IPS-18a (cell line): ENCODE results near the gene CHAF1A.

ENCODE experiments used
- H3K27ac ChIP-seq: one replicate; pipeline ENCODE4 v1.5.1; 2013; ENCODE audit warnings: low read length
- H3K27me3 ChIP-seq: one replicate; pipeline ENCODE4 v1.6.1; 2013; ENCODE audit warnings: mild to moderate bottlenecking, low read length; ENCODE audit not compliant: control insufficient read depth, insufficient read depth
- H3K36me3 ChIP-seq: one replicate; pipeline ENCODE4 v1.6.1; 2013; ENCODE audit warnings: low read depth, low read length; ENCODE audit not compliant: control insufficient read depth
- H3K4me1 ChIP-seq: one replicate; pipeline ENCODE4 v1.6.1; 2013; ENCODE audit warnings: low read depth, low read length; ENCODE audit not compliant: control insufficient read depth
- H3K4me3 ChIP-seq: one replicate; pipeline ENCODE4 v1.5.1; 2013; ENCODE audit warnings: low read length
- H3K9ac ChIP-seq: one replicate; pipeline ENCODE4 v1.6.1; 2013; ENCODE audit warnings: mild to moderate bottlenecking, low read length, moderate library complexity
- H3K9me3 ChIP-seq: one replicate; pipeline ENCODE4 v1.6.1; 2013; ENCODE audit warnings: low read depth, low read length; ENCODE audit not compliant: control insufficient read depth

The CHAF1A gene

DNA sequence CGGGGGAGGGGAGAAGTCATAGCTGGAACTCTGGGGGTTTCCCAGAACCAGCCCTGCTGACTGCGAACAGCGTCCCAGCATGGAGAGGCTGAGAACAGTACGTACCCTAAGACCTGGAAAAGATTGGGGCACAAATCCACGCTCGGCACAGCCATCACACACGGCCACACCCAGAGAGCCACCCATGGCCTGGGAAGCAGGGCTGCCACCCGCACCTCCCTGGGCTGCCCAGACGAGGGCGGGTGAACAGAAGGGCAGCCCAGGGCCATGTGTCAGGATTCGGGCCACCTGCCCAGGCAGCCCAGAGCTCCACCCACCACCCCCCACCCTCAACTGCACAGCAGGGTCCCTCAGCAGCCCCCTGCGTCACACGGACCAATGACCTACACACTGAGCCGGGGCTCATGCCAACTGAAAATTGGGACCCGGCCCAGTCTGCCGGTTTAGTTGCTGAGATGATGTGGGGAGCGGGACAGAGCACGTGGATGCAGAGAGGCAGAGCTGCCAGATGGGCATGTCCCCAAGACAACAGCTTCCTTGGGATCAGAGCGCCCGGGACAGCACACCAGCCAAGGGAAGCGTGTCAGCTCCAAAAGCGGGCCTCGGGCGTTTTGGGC, 46.7 kb downstream of the CHAF1A start:
- peaks cover 26% of the 10 kb centered on the region for H3K36me3 ChIP-seq

DNA sequence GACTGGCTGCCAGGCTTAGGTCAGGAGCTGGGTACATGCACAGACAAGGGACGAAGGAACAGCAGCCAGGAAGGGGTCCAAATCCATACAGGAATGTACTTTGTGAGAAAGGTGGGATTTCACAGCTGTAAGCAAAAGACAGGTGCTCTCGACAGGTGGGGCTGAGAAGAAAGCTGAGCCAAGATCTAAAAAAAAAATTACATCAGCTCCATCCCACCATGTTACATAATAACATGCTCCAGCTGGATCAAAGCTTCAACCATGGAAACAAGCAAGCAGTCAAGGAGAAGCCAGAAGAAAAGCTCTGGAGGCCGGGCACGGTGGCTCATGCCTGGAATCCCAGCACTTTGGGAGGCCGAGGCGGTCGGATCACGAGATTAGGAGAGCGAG, 47.2 kb downstream of the CHAF1A start:
- no peaks in the 10 kb centered on the region for H3K9me3 ChIP-seq
- no peak overlapping the region for H3K27ac ChIP-seq
- H3K4me1 ChIP-seq: no peaks in the 10 kb centered on the region
- H3K9ac ChIP-seq: no peak overlapping the region
- H3K4me3 ChIP-seq: no peak overlapping the region
- H3K27me3 ChIP-seq: no peaks in the 10 kb centered on the region
- H3K36me3 ChIP-seq: peaks cover 21% of the 10 kb centered on the region

More for the DNA sequence above, 46.7 kb downstream of the CHAF1A start:
- H3K9ac ChIP-seq: no peak overlapping the region
- H3K27ac ChIP-seq: no peak overlapping the region
- H3K4me3 ChIP-seq: no peak overlapping the region
- H3K27me3 ChIP-seq: no peaks in the 10 kb centered on the region
- H3K4me1 ChIP-seq: no peaks in the 10 kb centered on the region
- H3K9me3 ChIP-seq: no peaks in the 10 kb centered on the region

DNA sequence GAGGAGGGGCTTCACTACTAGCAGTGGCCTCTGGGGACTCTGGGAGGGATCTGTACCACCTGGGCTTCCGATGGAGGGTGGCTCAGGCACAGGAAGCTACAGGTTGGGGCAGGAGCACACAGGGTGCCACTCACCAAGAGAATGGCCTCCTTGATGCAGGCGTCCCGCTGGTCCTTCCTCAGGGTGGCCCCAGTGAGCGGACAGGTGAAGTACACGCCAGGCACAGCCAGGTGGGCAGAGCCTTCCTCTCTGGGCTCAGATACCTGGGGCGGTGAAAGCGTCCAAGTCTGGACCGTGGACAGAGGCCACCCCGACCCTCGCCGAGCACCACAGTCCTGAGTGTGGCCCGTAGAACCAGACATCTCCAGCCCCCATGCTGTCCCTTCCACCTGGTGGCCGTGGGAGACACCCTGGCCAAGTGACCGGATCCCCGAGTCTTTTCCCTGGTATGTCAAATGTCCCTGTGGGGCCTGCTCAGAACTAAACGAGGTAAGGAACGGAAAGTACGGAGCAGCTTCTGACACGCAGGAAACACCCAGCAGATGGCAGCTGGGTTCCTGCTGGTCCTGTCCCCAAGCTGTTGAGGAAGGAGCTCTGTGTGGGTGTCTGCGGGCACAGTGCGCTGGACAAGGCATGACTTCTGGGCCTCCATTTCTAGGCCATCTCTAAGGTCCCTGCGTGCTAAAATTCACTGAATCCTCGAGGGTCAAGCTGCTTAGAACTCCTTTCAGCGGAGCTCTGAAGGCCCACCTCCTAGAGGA, 50.0 kb downstream of the CHAF1A start:
- no peak overlapping the region for H3K27ac ChIP-seq

GRCh38 chr19:4453232-4454179, 51.1 kb downstream of the CHAF1A start:
- no peaks in the 10 kb centered on the region for H3K27me3 ChIP-seq
- no peak overlapping the region for H3K27ac ChIP-seq
- H3K4me1 ChIP-seq: no peaks in the 10 kb centered on the region
- H3K9me3 ChIP-seq: no peaks in the 10 kb centered on the region
- no peak overlapping the region for H3K4me3 ChIP-seq
- peaks cover 5% of the 10 kb centered on the region for H3K36me3 ChIP-seq
- H3K9ac ChIP-seq: no peak overlapping the region

More for the DNA sequence above, 50.0 kb downstream of the CHAF1A start:
- H3K4me3 ChIP-seq: no peak overlapping the region
- H3K9me3 ChIP-seq: no peaks in the 10 kb centered on the region
- H3K36me3 ChIP-seq: peaks cover 9% of the 10 kb centered on the region
- no peak overlapping the region for H3K9ac ChIP-seq
- H3K4me1 ChIP-seq: no peaks in the 10 kb centered on the region
- no peaks in the 10 kb centered on the region for H3K27me3 ChIP-seq

- Histone ChIP-seq H3K9ac (no peak overlapping the region), H3K36me3 (peaks cover 5% of the 10 kb centered on the region), H3K27me3 (no peaks in the 10 kb centered on the region), H3K4me3 (no peak overlapping the region), H3K27ac (no peak overlapping the region), H3K4me1 (no peaks in the 10 kb centered on the region), H3K9me3 (no peaks in the 10 kb centered on the region)
Observed at GRCh38 chr19:4454747-4455718, 52.6 kb downstream of the CHAF1A start.

DNA sequence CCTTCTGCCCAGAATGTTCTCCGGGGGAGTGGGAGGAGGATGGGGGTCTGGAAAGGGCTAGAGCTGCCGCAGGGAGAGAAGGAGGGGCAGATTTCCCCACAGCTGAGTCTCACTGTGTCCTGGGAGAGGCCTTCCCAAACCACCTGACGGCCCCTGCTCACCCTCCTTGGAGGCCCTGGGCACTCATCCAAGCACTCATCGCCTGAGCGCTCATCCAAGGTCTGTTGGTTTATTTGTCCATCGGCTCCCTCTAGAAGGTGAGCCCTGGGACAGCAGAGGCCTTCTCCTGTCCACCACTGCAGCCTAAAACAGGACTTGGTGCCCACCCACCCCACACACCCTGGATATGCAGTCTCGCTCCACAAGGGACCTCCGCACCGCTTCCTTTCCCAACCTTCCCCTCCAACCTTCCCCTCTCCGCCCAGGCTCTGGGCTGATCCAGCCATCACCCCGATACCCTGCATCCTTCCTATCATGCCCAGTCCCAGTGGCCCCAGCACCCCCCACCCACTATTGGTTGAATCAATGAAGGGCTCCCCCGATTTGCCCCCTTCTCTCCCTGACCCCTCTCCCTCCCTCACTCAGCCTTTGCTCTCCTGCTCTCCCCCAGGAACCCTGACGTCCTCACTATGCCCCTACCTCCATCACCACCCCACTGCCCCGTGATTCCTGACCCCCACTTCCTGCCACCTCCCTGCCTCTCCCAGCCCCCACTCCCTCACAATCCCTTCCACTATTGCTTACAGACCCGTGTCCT, 53.5 kb downstream of the CHAF1A start:
- no peaks in the 10 kb centered on the region for H3K9me3 ChIP-seq
- H3K9ac ChIP-seq: no peak overlapping the region
- no peaks in the 10 kb centered on the region for H3K27me3 ChIP-seq
- H3K4me3 ChIP-seq: peak overlapping the region; percentile 85
- no peak overlapping the region for H3K27ac ChIP-seq
- H3K36me3 ChIP-seq: peaks cover 5% of the 10 kb centered on the region
- H3K4me1 ChIP-seq: no peaks in the 10 kb centered on the region

GRCh38 chr19:4456476-4456842, 54.0 kb downstream of the CHAF1A start:
- Histone ChIP-seq H3K9ac (peak overlapping the region; percentile 55), H3K27ac (no peak overlapping the region), H3K4me1 (no peaks in the 10 kb centered on the region)

DNA sequence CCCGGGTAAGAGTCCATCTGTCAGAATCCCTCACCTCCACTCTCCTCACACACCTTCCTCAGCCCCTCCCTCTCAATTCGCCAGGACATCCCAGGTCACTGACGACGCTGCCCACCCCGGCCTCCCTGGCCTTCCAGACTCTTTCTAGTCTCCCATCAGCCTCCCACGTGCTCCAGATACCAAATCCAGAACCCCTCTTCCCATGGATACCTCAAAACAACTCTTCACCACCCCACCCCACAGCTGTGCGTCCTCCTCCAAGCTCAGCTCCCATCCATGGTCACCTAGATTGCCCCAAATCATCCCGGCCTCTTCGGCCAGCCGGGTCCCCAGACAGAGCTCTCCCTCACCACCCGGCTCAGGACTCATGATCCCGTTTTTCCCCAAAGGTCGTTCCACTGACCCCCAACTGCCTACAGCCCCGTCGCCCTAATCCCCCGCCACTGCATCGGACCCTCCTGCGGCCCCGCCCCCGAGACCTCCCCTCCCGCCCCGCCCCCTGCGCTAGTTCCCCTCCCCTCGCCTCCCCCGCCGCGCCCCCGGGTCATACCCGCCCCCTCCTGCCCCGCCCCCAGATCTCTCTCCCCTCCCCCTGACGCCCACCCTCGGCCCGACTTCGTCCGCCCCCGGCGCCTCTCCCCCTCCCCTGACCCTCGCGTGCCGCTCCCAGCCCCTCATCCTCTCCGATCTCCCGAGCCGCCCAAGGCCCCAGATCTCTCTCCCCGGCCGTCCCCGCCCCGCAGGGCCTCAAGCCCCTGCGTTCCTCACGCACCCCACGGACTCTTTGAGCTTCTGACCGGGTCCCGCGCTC, 54.6 kb downstream of the CHAF1A start:
- peak overlapping the region; percentile 55 for H3K9ac ChIP-seq
- no peaks in the 10 kb centered on the region for H3K4me1 ChIP-seq
- H3K4me3 ChIP-seq: peak overlapping the region; percentile 85
- H3K36me3 ChIP-seq: peaks cover 1% of the 10 kb centered on the region
- H3K27ac ChIP-seq: no peak overlapping the region
- no peaks in the 10 kb centered on the region for H3K27me3 ChIP-seq
- H3K9me3 ChIP-seq: no peaks in the 10 kb centered on the region

More at GRCh38 chr19:4456476-4456842, 54.0 kb downstream of the CHAF1A start:
- Histone ChIP-seq H3K9me3 (no peaks in the 10 kb centered on the region), H3K27me3 (no peaks in the 10 kb centered on the region), H3K4me3 (peak overlapping the region; percentile 85), H3K36me3 (peaks cover 5% of the 10 kb centered on the region)

DNA sequence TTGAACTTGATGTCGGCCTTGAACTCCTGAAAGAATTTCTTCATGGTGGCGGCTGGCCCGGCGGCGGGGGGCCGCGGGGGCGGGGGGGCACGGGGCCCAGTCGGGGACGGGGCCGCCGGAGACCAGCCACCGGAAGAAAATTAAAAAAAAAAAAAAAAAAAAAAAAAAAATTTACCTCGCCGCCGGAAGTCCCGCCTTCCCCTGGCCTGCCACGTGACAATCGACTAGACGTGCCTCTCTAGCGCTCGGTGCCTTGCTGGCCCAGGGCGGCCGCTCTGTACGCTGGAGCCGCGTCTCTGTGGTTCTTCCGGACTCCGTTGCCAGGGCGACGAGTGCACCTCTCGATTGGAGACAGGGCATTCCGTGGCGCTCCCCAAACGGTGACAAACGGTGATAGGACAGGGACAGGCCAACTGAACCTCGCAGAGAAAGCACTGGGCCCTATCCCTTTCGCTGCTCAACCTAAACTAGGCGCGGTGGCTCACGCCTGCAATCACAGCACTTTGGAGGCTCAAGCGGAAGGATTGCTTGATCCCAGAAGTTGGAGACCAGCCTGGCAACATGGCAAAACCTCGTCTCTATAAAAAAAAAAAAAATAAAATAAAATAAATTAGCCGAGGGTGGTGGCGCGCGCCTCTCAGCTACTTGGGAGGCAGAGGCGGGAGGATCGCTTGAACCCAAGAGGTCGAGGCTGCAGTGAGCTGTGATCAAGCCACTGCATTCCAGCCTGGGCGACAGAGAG, 55.4 kb downstream of the CHAF1A start, which contains the start of gene UBXN6:
UBXN6 (minus strand) TSS at position 141 of the 742 bp plus-strand sequence; CDS start at position 44, 97 bp downstream.
- Histone ChIP-seq H3K9ac (peak within 1 kb of the TSS; percentile 55), H3K4me1 (no peaks in the 10 kb centered on the region), H3K4me3 (peak within 1 kb of the TSS; percentile 85), H3K36me3 (no peaks in the 10 kb centered on the region), H3K27ac (no peak within 1 kb of the TSS), H3K27me3 (no peaks in the 10 kb centered on the region), H3K9me3 (no peaks in the 10 kb centered on the region)
